Left cardiac atrium (tissue), 2 donors: ENCODE results near the gene MSS51. TPM values are rescaled to one million over a fixed set of nuclear protein-coding genes. Genes with fewer than 3 reads are reported as not detected.

Experiments
- total RNA-seq, 2 donors: library from RNA; stranded (reverse); fragmentation: NEBNext Ultra II Directional; extraction: Animal tissue kit (Norgen Biotek cat#: 25700); gene quantifications; one replicate each; pipeline ENCODE4 v1.2.1, GENCODE V29; 2021
- donor health status: DM: no; HTN: yes; CAD: no; lungs with severe emphysema.
- donor health status: DM: yes; HTN: yes; CAD: no.

MSS51 gene
- total RNA-seq, 2 donors from 2014 or later = 1.2 to 2.3 TPM

Other genes starting within 250 kb of the MSS51 start
- 10 to 100 TPM in 1 of 2 donors, 1 to 10 TPM in 1; 8.8 to 11.5 TPM for gene DNAJC9, start 186.3 kb downstream of the MSS51 start, total RNA-seq
- 10 to 100 TPM; 78.8 to 82.1 TPM for gene MRPS16, start 180.9 kb downstream of the MSS51 start, total RNA-seq
- 1 to 10 TPM; 1.5 to 1.7 TPM for gene CFAP70, start 74.7 kb downstream of the MSS51 start, total RNA-seq
- 100 to 1,000 TPM in 1 of 2 donors, 10 to 100 TPM in 1; 97.0 to 116 TPM for gene ANXA7, start 19.5 kb downstream of the MSS51 start, total RNA-seq
- 10 to 100 TPM; 44.0 to 45.7 TPM for gene PPP3CB, start 62.5 kb upstream of the MSS51 start, total RNA-seq
- gene USP54, start 157.8 kb upstream of the MSS51 start, total RNA-seq = 10 to 100 TPM; 30.5 to 47.8 TPM
- gene MYOZ1, start 207.9 kb upstream of the MSS51 start, total RNA-seq = 10 to 100 TPM in 1 of 2 donors, 1 to 10 TPM in 1; 2.1 to 13.1 TPM
- gene SYNPO2L, start 222.5 kb upstream of the MSS51 start, total RNA-seq = 100 to 1,000 TPM; 165 to 219 TPM